Coronary artery (tissue), 2 donors: ENCODE results near the gene MRTO4.
"Not testable (repeated sequence)": the region's sequence is repeated elsewhere in the genome, so short reads cannot be mapped to it uniquely, and the experiment has no call there.

ENCODE experiments used
- DNase-seq: peaks from one replicate; pipeline ENCODE4 v3.0.0-alpha.2; 2017; ENCODE audit warnings: low spot score
- H3K27ac ChIP-seq, 2 donors: fragments of 200-600 bp; sonication (generic); one replicate each; pipeline ENCODE4 v1.5.1; 2016 to 2019
- H3K4me3 ChIP-seq: fragments of 200-600 bp; sonication (generic); 2 replicates; pipeline ENCODE4 v1.5.1; 2016; ENCODE audit warnings: mild to moderate bottlenecking, moderate library complexity
- TF ChIP-seq, protein P1 (sequence below): fragments of 200-600 bp; sonication (generic); IDR thresholded peaks from one replicate; pipeline ENCODE4 v1.5.1; 2019; ENCODE audit warnings: antibody characterized with exemption

The MRTO4 gene

DNA sequence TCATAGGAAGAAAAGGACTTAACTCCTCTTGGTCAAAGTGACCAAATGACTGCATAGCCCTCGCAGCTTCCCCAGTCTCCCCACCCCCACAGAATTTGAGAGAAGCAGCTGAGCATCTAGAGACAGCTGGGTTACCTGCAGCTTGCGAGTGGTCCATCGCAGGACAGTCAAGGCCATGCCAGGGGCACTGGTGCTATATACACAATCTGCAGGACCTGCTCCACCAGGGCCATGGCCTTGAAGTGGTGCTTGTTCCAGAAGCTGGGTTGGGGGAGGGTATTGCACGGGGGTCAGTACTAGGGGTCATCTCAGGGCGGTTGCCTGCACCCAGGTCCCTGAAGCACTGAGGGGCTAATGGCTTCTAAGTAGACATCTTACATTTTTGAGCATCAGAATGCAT is 10.4 kb downstream of the MRTO4 start:
- TF ChIP-seq, protein P1, sequence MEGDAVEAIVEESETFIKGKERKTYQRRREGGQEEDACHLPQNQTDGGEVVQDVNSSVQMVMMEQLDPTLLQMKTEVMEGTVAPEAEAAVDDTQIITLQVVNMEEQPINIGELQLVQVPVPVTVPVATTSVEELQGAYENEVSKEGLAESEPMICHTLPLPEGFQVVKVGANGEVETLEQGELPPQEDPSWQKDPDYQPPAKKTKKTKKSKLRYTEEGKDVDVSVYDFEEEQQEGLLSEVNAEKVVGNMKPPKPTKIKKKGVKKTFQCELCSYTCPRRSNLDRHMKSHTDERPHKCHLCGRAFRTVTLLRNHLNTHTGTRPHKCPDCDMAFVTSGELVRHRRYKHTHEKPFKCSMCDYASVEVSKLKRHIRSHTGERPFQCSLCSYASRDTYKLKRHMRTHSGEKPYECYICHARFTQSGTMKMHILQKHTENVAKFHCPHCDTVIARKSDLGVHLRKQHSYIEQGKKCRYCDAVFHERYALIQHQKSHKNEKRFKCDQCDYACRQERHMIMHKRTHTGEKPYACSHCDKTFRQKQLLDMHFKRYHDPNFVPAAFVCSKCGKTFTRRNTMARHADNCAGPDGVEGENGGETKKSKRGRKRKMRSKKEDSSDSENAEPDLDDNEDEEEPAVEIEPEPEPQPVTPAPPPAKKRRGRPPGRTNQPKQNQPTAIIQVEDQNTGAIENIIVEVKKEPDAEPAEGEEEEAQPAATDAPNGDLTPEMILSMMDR, result no peak
- Histone ChIP-seq H3K4me3 (no peak overlapping the region), H3K27ac (no peak overlapping the region)
- no peak for DNase-seq

DNA sequence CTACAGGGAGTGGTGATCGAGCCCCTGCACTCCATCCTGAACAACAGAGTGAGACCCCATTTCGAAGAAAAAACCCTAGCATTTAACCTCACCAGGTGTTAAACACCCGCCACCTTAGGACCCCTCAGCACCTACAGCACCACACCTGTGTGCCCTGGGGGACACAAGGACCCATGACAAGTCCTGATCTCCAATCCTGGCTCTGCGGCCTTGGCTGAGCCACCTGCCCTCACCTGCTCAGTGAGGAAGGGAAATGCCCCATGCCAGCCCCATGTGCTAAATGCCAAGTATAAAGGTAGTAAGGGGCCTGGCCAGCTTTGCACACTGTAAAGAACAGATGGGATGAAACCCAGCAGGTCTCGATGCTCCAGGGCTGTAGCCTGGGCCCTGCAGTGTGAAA is 11.1 kb downstream of the MRTO4 start:
- no peak for DNase-seq
- Histone ChIP-seq H3K27ac (no peak overlapping the region), H3K4me3 (no peak overlapping the region)
- TF ChIP-seq, protein P1, result no peak

DNA sequence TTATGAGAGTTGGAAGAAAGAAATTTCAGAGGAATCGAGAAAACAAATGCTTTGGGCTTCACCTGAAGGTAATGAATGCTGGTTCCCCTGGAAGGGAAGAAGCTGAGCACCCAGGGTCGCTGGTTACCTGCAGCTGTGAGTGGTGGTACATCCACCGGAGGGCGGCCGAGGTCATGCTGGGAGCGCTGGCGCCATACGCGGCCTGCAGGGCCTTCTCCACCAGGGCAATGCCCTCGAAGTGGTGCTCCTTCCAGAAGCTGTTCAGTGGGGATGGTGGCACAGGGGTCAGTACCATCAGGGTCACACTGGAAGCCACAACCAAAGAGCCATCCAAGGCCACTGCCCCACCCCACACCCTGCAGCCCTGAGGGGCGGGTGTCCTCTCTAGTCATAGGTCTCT is 16.8 kb downstream of the MRTO4 start:
- no peak for DNase-seq
- no peak overlapping the region for H3K4me3 ChIP-seq
- TF ChIP-seq, protein P1, result no peak
- H3K27ac ChIP-seq, result no peak overlapping the region

DNA sequence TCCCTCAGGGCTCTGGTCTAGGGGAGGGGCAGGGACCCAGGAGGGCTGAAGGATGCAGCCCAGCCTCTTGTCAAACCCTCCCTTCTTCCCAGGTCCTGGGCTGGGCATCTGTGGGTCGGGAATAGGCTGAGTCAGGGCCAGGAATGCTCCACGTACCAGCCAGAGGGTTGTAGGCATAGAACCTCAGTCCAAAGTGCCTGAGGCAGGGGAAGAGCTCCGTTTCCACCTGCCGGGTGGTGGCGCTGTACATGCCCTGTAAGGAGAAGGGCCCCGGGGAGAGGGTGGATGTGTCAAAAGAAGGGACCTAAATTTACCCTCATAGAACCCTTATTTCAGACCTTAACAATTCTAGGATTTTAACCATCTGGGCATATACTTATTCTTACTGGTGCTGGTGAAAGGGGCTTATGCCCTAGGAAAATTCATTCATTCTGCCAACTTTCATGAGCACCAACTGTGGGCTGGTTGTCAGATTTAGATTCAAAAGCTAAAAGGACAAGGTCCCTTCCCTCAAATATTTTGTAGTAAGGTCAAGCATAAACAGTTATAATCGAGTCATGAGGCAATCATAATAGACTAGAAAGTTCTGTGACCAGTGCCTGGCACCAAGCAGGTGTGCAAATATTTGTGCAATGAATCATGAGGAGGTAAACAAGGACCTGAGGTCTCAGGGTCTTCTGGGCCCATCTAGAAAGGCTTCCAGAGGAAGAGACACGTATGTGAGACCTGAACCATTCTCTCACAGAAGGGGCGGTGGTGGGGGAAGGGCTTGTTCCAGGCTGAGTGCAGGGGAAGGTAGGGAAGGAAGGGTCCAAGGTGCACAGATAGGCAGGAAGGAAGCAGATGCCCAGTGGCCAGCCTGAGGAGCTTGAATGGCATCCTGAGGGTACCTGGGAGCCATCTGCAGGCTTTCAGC is 18.1 kb downstream of the MRTO4 start:
- H3K27ac ChIP-seq, H3K4me3 ChIP-seq, DNase-seq: not testable (repeated sequence)

DNA sequence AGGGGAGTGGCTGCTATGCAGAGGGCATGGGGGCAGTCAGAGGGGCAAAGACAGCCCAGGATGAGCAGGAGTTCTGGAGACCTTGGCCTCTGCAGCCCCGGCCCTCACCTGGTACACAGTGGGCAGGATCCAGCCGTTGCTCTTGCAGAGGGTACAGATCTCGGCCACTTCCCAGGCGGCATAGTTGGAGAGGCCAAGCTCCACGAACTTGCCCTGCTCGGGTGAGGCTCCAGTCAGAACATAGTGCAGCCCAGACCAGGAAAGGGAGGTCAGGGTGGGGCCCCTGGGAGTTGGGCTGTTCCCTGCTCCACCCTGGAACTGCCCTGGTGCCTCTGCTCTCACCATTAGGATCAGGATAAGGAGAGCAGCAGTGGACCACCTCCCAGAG is 18.7 kb downstream of the MRTO4 start:
- H3K27ac ChIP-seq, DNase-seq, H3K4me3 ChIP-seq: not testable (repeated sequence)

DNA sequence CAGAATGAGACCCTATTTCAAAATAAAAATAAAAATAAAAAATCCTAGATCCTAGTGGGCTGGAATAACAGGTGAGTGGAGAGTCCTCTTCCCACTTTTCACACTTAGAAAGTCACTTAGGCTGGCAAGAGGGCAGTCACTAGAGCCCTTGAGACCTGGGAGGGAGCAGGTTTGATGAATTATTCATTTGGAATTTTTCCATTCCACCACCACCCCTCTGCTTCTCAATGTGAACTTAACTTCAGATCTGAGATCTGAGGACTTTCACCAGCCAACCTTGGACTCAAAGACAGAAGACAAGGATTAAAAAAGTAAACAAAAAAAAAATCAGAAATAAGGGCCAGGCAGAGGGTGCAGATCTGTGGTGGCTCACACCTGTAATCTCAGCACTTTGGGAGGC is 20.5 kb downstream of the MRTO4 start:
- no peak overlapping the region for H3K4me3 ChIP-seq
- H3K27ac ChIP-seq, result no peak overlapping the region
- TF ChIP-seq, protein P1, result no peak
- DNase-seq, result no peak

DNA sequence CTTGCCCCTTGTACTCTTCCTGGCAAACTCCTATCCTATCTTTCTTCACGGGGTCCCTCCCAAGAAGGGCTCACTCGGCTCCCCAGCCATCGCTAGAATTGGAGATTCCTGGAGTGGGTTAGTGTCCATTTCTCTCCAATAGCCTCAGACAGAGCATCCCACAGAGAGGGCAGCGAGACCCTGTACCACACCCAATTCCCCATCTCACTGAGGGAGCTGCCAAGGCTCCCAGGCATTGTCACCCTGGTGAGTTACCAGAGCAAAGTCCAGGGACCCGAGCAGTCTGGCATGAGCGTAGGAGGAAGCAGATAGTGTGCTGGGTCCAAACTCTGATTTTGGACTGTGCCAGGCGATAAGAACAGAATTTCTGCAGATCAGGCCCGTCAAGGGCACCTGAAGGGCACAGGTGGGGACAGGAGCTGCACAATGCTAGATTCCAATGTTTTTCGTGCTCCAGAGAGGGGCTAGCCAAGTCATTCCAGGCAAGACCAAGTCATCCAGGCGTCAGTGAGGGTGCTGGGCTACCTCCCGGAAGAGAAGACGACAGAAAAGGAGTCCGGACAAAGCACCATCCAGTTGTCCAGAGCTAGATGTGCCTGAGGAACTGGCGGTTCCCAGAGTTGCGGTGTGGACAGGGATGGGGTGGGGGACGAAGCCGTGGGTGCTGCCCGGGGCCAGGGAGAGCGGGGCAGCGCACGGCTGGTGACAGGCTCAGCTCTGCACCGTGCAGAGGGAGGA is 21.7 kb downstream of the MRTO4 start:
- DNase-seq, result no peak

DNA sequence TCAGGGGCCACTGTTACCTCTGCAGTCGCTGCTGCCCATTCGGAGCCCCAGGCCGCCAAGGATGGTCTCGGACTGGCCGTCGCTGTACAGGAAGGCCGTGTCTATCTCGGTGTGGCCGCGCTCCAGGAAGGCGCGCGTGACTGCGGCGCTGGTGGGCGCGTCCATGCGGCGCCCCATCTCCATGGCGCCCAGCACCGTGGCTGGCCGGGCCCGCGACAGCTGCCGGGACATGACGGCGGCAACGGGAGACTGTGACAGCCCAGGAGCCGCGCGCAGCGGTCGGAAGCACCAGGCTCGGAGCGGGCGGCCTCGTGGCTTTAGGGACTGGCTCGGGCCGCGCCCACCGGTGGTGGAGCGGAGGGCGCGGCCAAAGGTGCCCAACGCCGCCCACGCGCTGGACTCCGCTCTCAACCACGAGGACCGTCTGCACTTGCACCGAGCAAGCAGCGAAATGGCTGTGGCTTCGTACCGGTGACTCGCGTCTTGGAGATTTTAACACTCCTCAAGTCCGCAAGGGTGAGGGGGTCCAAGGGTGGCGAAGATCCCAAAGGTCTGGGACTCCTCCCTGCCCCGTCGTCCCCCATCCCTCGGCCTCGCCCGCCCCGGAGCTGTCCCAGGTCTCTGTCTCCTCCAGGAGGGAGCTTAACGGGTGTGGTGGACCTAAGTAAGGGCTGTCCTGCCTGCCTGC is 22.4 kb downstream of the MRTO4 start:
- not testable (repeated sequence) for H3K27ac ChIP-seq, DNase-seq
- H3K4me3 ChIP-seq, result peak overlapping the region; percentile 27

More for the DNA sequence above, 21.7 kb downstream of the MRTO4 start:
- Histone ChIP-seq H3K27ac (no peak overlapping the region), H3K4me3 (peak overlapping the region; percentile 27)
- TF ChIP-seq, protein P1, result no peak
